Calu3 (cell line): Measurements from ENCODE around the gene HS6ST3. TPM values are rescaled to one million over a fixed set of nuclear protein-coding genes. Genes with fewer than 3 reads are reported as not detected.

ENCODE experiments used
- BruUV-seq: library from RNA; stranded (reverse); fragments of 400-500 nt; replicated peaks from 2 replicates; lab custom pipeline; 2021; lab: Mats Ljungman, UMichigan
- CTCF ChIA-PET: fragments of 300-600 bp; sonication (Branson Sonifier 250); formaldehyde crosslinking; loops from one replicate; lab custom pipeline; 2022; ENCODE audit warnings: antibody characterized with exemption; lab: Charles Lee
- DNase-seq: peaks from one replicate; pipeline ENCODE4 v3.0.0; 2022
- H3K27ac Mint-ChIP-seq: one replicate; pipeline ENCODE4 v1.8.0; 2022; ENCODE audit warnings: mixed read lengths; ENCODE audit not compliant: unreplicated experiment
- H3K27me3 Mint-ChIP-seq: one replicate; pipeline ENCODE4 v1.8.0; 2022; ENCODE audit warnings: mixed read lengths; ENCODE audit not compliant: unreplicated experiment
- H3K36me3 Mint-ChIP-seq: one replicate; pipeline ENCODE4 v1.8.0; 2022; ENCODE audit warnings: mild to moderate bottlenecking, moderate library complexity, mixed read lengths; ENCODE audit not compliant: insufficient read depth, unreplicated experiment
- H3K4me1 Mint-ChIP-seq: one replicate; pipeline ENCODE4 v1.8.0; 2022; ENCODE audit warnings: mild to moderate bottlenecking, low read depth, mixed read lengths; ENCODE audit not compliant: unreplicated experiment
- H3K4me3 Mint-ChIP-seq: one replicate; pipeline ENCODE4 v1.8.0; 2022; ENCODE audit warnings: mild to moderate bottlenecking, low read depth, moderate library complexity, mixed read lengths; ENCODE audit not compliant: unreplicated experiment
- H3K9me3 Mint-ChIP-seq: one replicate; pipeline ENCODE4 v1.8.0; 2022; ENCODE audit warnings: low read depth, mixed read lengths; ENCODE audit not compliant: unreplicated experiment
- CTCF ChIP-seq: fragments of 200-600 bp; IDR thresholded peaks from one replicate; pipeline ENCODE4 v1.8.0; 2022; ENCODE audit warnings: antibody characterized with exemption; ENCODE audit not compliant: unreplicated experiment
- intact Hi-C: fragments of 100-400 bp; cut with micrococcal nuclease; formaldehyde crosslinking; loops from one replicate; pipeline ENCODE4 v1.10.0; 2022; ENCODE audit not compliant: unreplicated experiment
- total RNA-seq: library from RNA; stranded (reverse); gene quantifications from 2 replicates; pipeline ENCODE4 v1.2.3, GENCODE V29; 2022

The HS6ST3 gene
- total RNA-seq, 1 experiment from 2014 or later = not detected

GRCh38 chr13:96661612-96662011 is 571.7 kb downstream of the HS6ST3 start:
- no peak for TF ChIP-seq CTCF
- Mint-ChIP-seq H3K36me3 (no peaks in the 10 kb centered on the region), H3K9me3 (no peaks in the 10 kb centered on the region), H3K4me3 (no peak overlapping the region), H3K27me3 (no peaks in the 10 kb centered on the region), H3K27ac (no peak overlapping the region), H3K4me1 (no peaks in the 10 kb centered on the region)
- DNase-seq = no peak
- CTCF ChIA-PET = no interaction called here
- intact Hi-C loops = no loop called here
- no TSS peak for BruUV-seq

GRCh38 chr13:96662036-96662435 is 572.1 kb downstream of the HS6ST3 start:
- DNase-seq = no peak
- intact Hi-C loops = no loop called here
- H3K27me3 Mint-ChIP-seq = no peaks in the 10 kb centered on the region
- no peak for TF ChIP-seq CTCF
- H3K36me3 Mint-ChIP-seq = no peaks in the 10 kb centered on the region
- no peaks in the 10 kb centered on the region for H3K9me3 Mint-ChIP-seq
- H3K4me1 Mint-ChIP-seq = no peaks in the 10 kb centered on the region
- no peak overlapping the region for H3K27ac Mint-ChIP-seq
- BruUV-seq = no TSS peak
- H3K4me3 Mint-ChIP-seq = no peak overlapping the region
- CTCF ChIA-PET = no interaction called here

GRCh38 chr13:96667294-96668018 is 577.5 kb downstream of the HS6ST3 start:
- no peak for DNase-seq
- H3K27me3 Mint-ChIP-seq = no peaks in the 10 kb centered on the region
- H3K4me3 Mint-ChIP-seq = no peak overlapping the region
- CTCF ChIA-PET = no interaction called here
- no peak overlapping the region for H3K27ac Mint-ChIP-seq
- intact Hi-C loops = no loop called here
- BruUV-seq = no TSS peak
- no peaks in the 10 kb centered on the region for H3K36me3 Mint-ChIP-seq
- TF ChIP-seq CTCF = no peak
- H3K4me1 Mint-ChIP-seq = no peaks in the 10 kb centered on the region
- no peaks in the 10 kb centered on the region for H3K9me3 Mint-ChIP-seq

- no peaks in the 10 kb centered on the region for H3K9me3 Mint-ChIP-seq
- no peaks in the 10 kb centered on the region for H3K27me3 Mint-ChIP-seq
- H3K36me3 Mint-ChIP-seq = no peaks in the 10 kb centered on the region
- intact Hi-C loops = no loop called here
- no peak for TF ChIP-seq CTCF
- H3K27ac Mint-ChIP-seq = no peak overlapping the region
- CTCF ChIA-PET = no interaction called here
- no peaks in the 10 kb centered on the region for H3K4me1 Mint-ChIP-seq
- no peak overlapping the region for H3K4me3 Mint-ChIP-seq
- DNase-seq = no peak
- no TSS peak for BruUV-seq
Measured at GRCh38 chr13:96671073-96671472, 581.2 kb downstream of the HS6ST3 start.
